GM21381 (cell line): Measurements from ENCODE around the gene ZNF19.
A peak's percentile ranks its signal among the peaks of the same experiment; 100 is the strongest.

Experiments
- ATAC-seq: cut with Tn5 transposase; IDR thresholded peaks from one replicate; pipeline ENCODE4 v1.9.1; 2021; ENCODE audit warnings: mild to moderate bottlenecking, moderate library complexity; ENCODE audit not compliant: unreplicated experiment

Gene ZNF19

DNA sequence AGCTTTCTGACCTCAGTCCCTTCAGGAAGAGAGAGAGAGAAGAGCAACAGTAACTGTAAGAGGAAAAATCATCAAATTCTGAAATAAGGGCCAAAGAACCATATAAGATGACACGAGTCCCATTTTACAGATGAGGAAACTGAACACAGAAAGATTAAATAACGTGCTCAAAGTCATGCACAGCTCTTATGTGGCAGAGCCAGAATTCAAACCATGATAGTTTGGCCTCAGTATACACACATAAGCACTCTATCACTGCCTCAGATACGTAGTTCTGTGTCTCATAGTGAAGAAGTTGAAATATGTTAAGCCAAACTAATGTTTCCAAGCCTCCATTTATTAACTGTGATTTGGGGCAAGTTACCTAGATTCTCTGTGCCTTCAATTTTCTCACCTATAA is 1.9 kb upstream of the ZNF19 start:
- ATAC-seq, result no peak

DNA sequence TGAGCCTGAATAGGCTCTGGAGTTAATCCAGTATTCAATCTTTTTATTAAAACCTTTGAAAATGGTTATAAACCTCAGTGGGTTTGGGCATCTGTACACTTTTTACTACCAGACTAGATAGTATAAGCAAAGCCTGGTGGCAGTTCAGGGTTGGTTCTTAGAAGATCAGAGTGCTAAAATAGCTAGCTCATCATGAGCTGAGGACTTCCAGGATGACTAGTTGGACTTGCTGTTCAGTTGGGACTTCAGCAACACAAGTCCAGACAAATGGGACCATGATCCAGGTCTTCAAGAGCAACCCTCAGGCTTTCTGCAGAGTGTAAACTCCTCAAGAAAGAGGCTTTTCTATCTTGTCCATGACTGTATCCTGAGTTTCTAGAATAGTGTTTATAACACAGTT is 1.2 kb upstream of the ZNF19 start:
- no peak for ATAC-seq

- peak; percentile 89 for ATAC-seq
These were observed 4.9 kb downstream of the ZNF19 start for GRCh38 chr16:71484006-71484893.

DNA sequence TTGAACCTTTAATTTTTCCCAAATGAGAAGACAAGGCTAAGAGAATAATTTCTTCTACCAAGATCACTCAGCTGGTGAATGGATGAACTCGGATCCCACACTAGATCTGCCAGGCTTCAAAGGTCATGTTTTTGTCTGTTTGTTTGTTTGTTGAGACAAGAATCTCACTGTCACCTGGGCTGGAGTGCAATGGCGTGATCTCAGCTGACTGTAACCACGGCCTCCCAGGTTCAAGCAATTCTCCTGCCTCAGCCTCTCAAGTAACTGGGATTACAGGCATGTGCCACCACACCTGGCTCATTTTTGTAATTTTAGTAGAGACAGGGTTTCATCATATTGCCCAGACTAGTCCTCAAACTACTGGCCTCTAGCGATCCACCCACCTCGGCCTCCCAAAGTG is 6.6 kb downstream of the ZNF19 start:
- no peak for ATAC-seq

GRCh38 chr16:71480956-71481355 is 8.2 kb downstream of the ZNF19 start:
- ATAC-seq, result no peak

DNA sequence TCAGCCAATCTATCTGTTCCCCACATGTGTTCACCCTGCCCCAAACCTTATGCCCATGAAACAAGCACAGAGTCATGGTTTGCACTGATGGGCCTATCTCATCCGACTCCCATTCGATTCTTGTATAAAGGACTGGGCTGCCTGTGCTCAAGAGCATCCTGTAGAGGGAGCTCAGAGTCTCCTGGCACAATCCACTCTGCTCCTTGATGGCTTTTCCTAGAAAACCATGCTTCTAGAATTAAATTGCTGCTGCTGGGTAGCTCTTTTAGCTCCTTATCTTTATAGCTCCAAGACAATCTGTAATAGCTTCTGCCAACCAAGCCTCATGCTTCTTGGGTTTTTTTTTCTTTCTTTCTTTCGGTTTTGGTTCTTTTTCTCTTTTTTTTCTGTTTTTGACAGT is 9.7 kb downstream of the ZNF19 start:
- ATAC-seq, result no peak

DNA sequence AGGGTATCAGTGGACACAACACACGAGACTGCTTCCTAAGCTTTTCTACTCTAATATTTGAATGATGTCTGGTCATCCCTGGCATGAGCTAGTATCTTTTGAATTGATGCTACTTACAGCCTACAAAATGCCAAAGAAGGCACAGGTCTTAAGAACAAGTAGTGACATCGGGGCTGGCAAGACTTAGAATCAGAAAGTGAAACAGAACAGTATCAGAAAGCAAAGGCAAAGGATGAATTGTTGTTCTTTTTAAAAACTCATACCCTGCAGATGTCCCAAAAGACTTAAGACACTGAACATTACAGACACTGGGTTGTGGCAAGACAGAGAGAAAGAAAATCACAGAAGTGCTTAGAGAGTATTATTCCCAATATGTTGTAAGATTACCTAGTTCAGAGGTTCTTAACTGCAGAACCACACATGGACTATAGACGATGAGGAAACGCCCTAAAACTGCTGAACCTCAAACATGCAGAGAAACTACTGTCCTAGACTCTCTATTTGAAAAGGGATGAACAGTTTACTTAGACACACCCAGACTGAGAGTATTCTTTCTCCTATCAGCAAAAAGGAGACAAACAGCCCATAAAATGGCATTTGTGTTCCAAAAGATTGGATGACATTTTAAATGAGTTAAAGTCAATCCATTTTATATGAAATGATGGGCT is 12.5 kb downstream of the ZNF19 start:
- no peak for ATAC-seq

DNA sequence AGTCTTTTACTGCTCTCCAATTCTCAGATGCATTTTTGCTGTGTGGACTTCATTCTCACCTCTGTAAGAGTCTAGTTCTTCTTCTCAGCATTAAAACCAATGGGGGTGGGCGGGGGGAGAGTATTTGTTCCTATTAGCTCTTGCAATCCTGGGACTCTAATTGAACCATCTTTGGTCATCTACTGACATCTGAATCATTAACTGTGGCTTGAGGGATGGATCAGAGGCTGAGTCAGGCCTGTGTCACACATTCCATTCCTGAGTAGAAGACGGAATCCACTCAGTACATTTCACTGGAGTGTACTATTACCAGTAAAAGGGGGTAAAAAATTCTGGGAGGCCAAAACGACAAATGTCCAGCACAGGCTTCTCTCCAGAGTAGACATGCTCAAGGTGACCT is 14.3 kb downstream of the ZNF19 start:
- ATAC-seq, result no peak

- no peak for ATAC-seq
These were observed 15.2 kb downstream of the ZNF19 start for GRCh38 chr16:71473891-71474290.

GRCh38 chr16:71472931-71473330 is 16.2 kb downstream of the ZNF19 start:
- ATAC-seq, result no peak

DNA sequence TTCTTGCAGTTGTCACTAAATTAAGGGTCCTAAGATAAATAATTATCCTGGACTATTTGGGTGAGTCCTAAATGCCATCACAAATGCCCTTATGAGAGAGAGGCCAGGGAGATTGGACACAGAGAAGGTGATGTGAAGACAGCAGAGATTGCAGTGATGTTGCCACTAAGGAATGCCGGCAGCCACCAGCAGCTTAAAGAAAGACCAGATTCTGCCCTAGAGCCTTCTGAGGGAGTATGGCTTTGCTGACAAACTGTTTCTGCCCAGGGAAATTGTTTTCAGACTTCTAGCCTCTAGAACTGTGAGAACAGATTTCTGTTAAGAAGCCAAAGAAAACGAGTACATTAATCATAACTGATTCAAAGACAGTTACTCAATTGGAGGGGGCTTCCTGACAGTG is 17.1 kb downstream of the ZNF19 start:
- ATAC-seq, result no peak

GRCh38 chr16:71467810-71468209 is 21.3 kb downstream of the ZNF19 start:
- no peak for ATAC-seq

DNA sequence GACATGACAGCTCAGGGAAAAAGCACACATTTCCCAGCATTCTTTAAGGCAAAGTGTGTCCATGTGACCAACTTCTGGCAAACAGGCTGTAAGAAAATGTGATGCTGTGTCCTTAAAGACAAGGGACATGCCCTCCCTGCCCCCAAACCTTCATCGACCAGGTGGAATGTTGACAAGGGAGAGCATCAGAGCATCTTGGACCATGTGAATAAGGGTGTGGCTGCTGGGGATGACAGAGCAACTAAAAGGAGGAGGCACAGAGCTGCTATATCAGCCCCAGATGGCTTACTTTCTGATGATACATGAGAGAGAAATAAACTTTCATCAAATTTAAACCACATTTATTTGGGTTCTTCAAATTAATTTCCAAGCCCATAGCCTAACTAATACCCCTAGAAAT is 24.9 kb downstream of the ZNF19 start:
- ATAC-seq, result no peak

- ATAC-seq, result peak; percentile 97
These were observed 27.2 kb downstream of the ZNF19 start, which contains the start of gene ZNF23 for GRCh38 chr16:71461686-71462648. TSS of gene ZNF23 (minus strand) at chr16:71462247. CDS start at chr16:71456796, 5,451 bp downstream.

GRCh38 chr16:71460941-71461340 is 28.2 kb downstream of the ZNF19 start:
- no peak for ATAC-seq

DNA sequence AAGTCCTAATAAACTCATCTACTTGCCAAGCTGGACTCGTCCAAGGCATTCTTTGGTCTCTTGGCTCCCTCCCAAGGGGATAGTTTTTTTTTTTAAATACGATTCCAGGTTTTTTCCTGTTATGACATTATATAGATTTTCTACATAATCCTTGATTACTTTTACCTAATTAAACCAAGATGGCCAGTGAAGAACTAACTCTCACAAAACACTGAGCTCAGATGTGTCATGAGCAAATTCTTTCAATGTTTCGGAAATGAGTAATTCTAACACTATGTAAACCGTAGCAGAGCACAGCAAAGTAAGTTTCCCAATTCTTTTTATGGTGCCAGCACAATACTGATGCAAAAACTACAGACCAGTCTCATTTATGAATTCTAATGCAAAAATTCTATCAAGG is 28.9 kb downstream of the ZNF19 start:
- no peak for ATAC-seq

- no peak for ATAC-seq
These were observed 29.6 kb downstream of the ZNF19 start for GRCh38 chr16:71459510-71459909.

DNA sequence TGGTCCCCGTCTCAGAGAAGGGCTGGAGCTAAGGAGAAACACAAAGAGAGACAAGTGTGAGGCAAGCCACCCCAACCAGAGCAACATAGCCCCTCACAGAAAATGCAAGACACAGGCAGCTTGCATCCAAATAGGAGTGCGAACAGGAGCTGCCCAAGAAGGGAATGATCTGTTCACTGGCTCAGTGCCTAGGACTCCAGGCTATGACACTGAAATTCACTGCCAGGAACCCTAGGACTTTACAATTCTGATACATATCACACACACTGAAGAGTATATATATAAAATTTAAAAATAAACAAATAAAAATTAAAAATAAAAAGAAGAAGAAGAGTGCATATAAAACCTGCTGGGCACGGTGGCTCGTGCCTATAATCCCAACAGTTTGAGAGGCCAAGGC is 32.3 kb downstream of the ZNF19 start:
- ATAC-seq, result no peak

DNA sequence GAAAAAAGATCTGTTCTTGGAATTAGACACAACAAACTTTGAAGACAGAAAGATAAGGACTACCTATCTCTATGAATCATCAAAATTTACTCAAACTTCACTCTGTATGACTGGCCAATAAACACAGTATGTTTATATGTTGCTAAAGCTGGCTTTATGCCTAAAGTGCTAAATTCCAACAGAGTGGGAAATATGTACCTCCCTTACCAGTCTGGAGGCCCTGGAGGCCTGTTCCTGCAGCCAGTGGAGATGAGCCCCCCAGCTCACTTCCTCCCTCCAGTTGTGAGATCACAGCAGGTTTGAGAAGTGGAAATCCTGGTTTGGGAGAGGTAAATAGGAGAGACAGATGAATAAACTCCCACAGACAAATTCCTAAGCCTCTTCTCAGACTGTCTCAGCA is 36.1 kb downstream of the ZNF19 start:
- ATAC-seq, result no peak

GRCh38 chr16:71449020-71449419 is 40.1 kb downstream of the ZNF19 start:
- ATAC-seq, result no peak

GRCh38 chr16:71448274-71448866 is 40.8 kb downstream of the ZNF19 start:
- no peak for ATAC-seq
